GM21528 (cell line): ENCODE results near the gene ALOXE3.

Experiments used
- ATAC-seq: cut with Tn5 transposase; IDR thresholded peaks from one replicate; pipeline ENCODE4 v1.9.1; 2021; ENCODE audit warnings: mild to moderate bottlenecking, moderate library complexity; ENCODE audit not compliant: unreplicated experiment, low FRiP score

ALOXE3 gene

GRCh38 chr17:8142887-8143580, 24.7 kb upstream of the ALOXE3 start:
- no peak for ATAC-seq

GRCh38 chr17:8142158-8142886, 24.0 kb upstream of the ALOXE3 start:
- ATAC-seq = no peak

- ATAC-seq = no peak
These were observed 23.4 kb upstream of the ALOXE3 start for GRCh38 chr17:8141741-8142140.

- no peak for ATAC-seq
These were observed 22.7 kb upstream of the ALOXE3 start for GRCh38 chr17:8141045-8141444.

- ATAC-seq = no peak
These were observed 22.0 kb upstream of the ALOXE3 start for GRCh38 chr17:8140065-8141029.

GRCh38 chr17:8138672-8139371, 20.5 kb upstream of the ALOXE3 start:
- ATAC-seq = peak; percentile 69

GRCh38 chr17:8138374-8138671, 20.0 kb upstream of the ALOXE3 start:
- no peak for ATAC-seq

- no peak for ATAC-seq
These were observed 19.5 kb upstream of the ALOXE3 start for GRCh38 chr17:8137645-8138373.

GRCh38 chr17:8133941-8134340, 15.6 kb upstream of the ALOXE3 start:
- ATAC-seq = no peak

- no peak for ATAC-seq
These were observed 15.1 kb upstream of the ALOXE3 start for GRCh38 chr17:8133399-8133798.

GRCh38 chr17:8131844-8132441, 13.6 kb upstream of the ALOXE3 start:
- ATAC-seq = no peak

GRCh38 chr17:8128125-8128784, 9.9 kb upstream of the ALOXE3 start:
- ATAC-seq = no peak

GRCh38 chr17:8126491-8127066, 8.3 kb upstream of the ALOXE3 start:
- no peak for ATAC-seq

GRCh38 chr17:8125947-8126490, 7.7 kb upstream of the ALOXE3 start:
- no peak for ATAC-seq

GRCh38 chr17:8125154-8125946, 7.0 kb upstream of the ALOXE3 start:
- ATAC-seq = no peak

GRCh38 chr17:8124350-8125153, 6.2 kb upstream of the ALOXE3 start:
- ATAC-seq = no peak
